Neuron (in vitro differentiated cells): ENCODE data around the gene FBXW7.

Source experiments
- H2AFZ ChIP-seq: one replicate; pipeline ENCODE4 v1.6.1; 2013; ENCODE audit warnings: low read depth, mild to moderate bottlenecking, inconsistent platforms, low read length, moderate library complexity
- H3K27me3 ChIP-seq: one replicate; pipeline ENCODE4 v1.6.1; 2013; ENCODE audit warnings: low read length; ENCODE audit not compliant: insufficient read depth
- H3K36me3 ChIP-seq: one replicate; pipeline ENCODE4 v1.6.1; 2013; ENCODE audit warnings: low read length; ENCODE audit not compliant: insufficient read depth
- H3K4me1 ChIP-seq: one replicate; pipeline ENCODE4 v1.6.1; 2013; ENCODE audit warnings: low read length; ENCODE audit not compliant: insufficient read depth
- H3K4me3 ChIP-seq: 2 replicates; pipeline ENCODE4 v1.5.1; 2013; ENCODE audit warnings: mild to moderate bottlenecking, low read length, moderate library complexity
- H3K9me3 ChIP-seq: one replicate; pipeline ENCODE4 v1.6.1; 2013; ENCODE audit warnings: low read length

FBXW7 gene

DNA sequence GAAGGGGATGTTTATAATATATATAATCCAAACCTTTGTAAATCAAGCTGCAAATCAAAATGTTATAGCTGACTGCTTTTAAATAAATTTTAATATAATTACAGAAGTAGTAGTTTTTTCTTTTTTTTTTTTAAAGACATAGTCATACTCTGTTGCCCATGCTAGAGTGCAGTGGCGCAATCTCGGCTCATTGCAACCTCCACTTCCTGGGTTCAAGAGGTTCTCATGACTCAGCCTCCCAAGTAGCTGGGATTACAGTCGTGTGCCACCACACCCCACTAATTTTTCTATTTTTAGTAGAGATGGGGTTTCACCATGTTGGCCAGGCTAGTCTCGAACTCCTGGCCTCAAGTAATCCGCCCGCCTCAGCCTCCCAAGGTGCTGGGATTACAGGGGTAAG lies 178.7 kb downstream of the FBXW7 start:
- no peaks in the 10 kb centered on the region for H3K36me3 ChIP-seq
- H3K27me3 ChIP-seq, result no peaks in the 10 kb centered on the region
- no peak overlapping the region for H3K4me3 ChIP-seq

DNA sequence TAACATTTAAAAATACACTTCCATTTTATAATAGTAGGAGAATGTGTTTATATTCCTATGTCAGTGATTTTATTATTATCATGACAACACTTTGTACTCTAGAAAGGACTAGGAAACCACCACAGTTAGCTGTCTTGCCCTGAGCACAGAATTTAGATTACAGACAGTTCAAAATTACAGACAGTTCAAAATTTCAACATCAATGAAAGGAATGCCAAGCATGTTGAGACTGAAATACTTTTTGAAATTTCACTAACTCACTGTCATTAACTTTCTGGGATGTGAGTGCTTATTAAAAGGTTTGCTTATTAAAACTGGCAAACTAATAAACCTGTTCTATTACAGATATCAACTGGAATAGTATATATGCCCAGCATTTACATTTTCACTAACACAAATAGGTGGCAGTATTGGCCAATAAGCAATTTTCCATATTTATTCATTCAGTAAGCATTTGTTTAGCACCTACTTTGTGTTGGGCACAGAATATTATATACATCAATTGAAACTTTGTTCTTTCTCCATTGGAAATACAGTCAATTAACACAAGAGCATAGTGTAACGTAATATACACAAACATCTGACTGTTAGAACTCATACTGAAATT lies 179.4 kb downstream of the FBXW7 start:
- Histone ChIP-seq H3K4me3 (no peak overlapping the region), H3K4me1 (peaks cover 2% of the 10 kb centered on the region), H3K9me3 (no peaks in the 10 kb centered on the region), H3K27me3 (no peaks in the 10 kb centered on the region), H2AFZ (no peak overlapping the region), H3K36me3 (no peaks in the 10 kb centered on the region)

More for the DNA sequence above, 178.7 kb downstream of the FBXW7 start:
- Histone ChIP-seq H3K9me3 (no peaks in the 10 kb centered on the region), H3K4me1 (peaks cover 2% of the 10 kb centered on the region), H2AFZ (no peak overlapping the region)

DNA sequence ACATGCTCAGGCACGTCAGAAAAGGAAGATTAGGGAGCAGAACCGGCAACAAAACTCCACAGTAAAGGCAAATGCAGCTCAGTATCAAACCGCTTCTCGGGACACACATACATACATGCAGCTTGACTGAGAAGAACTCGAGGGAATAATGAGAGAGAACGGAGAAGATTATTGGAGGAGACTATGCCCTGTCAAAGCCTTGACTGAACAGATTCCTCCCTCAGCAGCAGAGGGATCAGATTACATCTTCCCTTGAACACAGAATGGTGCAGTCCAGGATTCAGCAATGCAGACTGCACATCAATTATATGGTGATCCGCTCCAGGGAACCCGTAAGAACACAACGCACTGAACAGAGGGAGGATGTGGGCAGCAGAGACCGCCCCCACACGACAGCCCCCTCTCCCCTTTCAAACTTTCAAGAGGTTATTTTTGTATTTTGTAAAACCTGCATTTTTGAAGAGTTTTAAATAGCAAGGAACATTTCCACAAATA lies 183.2 kb downstream of the FBXW7 start:
- H2AFZ ChIP-seq, result peak overlapping the region; percentile 27
- no peaks in the 10 kb centered on the region for H3K9me3 ChIP-seq
- no peaks in the 10 kb centered on the region for H3K36me3 ChIP-seq
- H3K4me1 ChIP-seq, result peaks cover 13% of the 10 kb centered on the region
- no peaks in the 10 kb centered on the region for H3K27me3 ChIP-seq
- H3K4me3 ChIP-seq, result peak overlapping the region; percentile 61

DNA sequence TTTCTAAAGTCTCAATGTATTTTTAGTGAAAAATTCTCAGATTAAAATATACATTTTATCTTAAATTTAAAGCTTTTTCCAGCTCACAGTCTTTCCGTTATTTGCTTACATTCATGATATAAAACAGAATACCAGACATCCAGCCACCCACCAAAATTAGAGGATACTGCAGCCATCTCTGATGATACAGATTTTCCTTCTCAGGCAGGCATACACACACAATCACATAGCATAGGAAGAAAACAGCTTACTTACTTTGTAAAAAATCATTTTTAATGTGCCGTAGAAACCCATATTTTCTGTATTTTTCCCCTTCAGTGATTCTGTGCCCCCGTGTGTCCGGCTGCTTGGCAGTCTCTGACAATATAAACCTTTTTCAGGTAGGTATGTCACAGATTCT lies 183.7 kb downstream of the FBXW7 start:
- H3K9me3 ChIP-seq, result no peaks in the 10 kb centered on the region

DNA sequence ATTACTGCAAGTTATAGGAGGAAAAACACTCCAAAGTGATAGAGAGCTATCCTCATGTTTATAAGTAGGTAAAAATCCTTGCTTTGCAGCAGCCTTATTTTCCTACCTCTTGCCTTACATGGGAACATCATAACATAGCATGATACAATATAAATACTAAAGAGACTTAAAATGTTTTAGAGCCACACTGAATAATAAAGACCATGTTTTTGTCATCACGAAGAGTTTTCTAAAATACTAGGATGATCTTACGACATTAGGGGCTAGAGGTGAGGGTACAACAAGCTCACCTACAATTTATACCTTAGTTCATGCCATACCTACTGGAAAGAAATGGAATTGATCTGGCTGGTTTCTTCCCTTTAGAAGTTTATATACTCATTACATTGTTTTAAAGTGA lies 184.8 kb downstream of the FBXW7 start:
- Histone ChIP-seq H2AFZ (no peak overlapping the region), H3K36me3 (peaks cover 7% of the 10 kb centered on the region), H3K4me3 (peak overlapping the region; percentile 61), H3K27me3 (no peaks in the 10 kb centered on the region), H3K9me3 (no peaks in the 10 kb centered on the region), H3K4me1 (peaks cover 13% of the 10 kb centered on the region)

More for the DNA sequence above, 183.7 kb downstream of the FBXW7 start:
- Histone ChIP-seq H3K4me3 (peak overlapping the region; percentile 61), H3K27me3 (no peaks in the 10 kb centered on the region), H3K36me3 (no peaks in the 10 kb centered on the region), H2AFZ (no peak overlapping the region), H3K4me1 (peaks cover 13% of the 10 kb centered on the region)

DNA sequence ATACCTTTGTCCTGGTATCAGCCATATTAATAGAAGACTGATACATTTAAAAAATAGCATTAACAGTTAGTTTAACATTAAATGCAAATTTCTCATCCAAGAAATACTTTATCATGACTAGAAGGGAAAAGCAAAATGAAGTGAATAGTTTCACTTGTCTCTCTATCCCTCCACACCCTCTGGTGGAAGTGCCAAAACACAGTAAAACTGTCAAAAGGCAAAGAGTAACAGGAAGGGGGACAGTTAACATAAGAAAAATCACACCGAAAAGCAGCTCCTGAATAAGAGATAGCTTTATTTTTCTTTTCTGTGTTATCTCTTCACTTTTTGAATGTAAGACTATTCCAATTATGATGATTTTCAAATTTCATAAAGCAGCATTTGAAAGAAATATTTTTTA lies 187.2 kb downstream of the FBXW7 start:
- Histone ChIP-seq H3K4me3 (no peak overlapping the region), H3K36me3 (peaks cover 15% of the 10 kb centered on the region), H3K27me3 (no peaks in the 10 kb centered on the region), H3K4me1 (peaks cover 13% of the 10 kb centered on the region), H2AFZ (no peak overlapping the region), H3K9me3 (no peaks in the 10 kb centered on the region)

DNA sequence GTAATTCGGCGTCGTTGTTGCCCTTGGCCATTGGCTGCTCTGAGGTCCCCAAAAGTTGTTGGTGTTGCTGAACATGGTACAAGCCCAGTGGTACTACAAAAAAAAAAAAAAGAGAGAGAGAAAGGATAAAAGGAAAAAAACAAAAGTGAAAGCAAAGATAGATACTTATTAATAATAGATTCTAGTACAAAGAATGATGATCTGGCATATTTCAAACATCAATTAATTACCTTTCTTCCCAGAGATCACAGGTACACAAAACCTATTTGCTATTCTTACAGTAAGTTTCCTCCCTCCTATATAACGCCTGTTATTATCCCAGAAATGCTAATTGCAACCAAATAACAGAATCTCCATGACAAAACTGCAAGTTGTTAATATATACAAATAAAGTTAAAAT lies 188.9 kb downstream of the FBXW7 start:
- H3K4me3 ChIP-seq, result no peak overlapping the region
- no peaks in the 10 kb centered on the region for H3K27me3 ChIP-seq
- peaks cover 21% of the 10 kb centered on the region for H3K36me3 ChIP-seq
- no peaks in the 10 kb centered on the region for H3K9me3 ChIP-seq
- H3K4me1 ChIP-seq, result peaks cover 11% of the 10 kb centered on the region
- no peak overlapping the region for H2AFZ ChIP-seq

DNA sequence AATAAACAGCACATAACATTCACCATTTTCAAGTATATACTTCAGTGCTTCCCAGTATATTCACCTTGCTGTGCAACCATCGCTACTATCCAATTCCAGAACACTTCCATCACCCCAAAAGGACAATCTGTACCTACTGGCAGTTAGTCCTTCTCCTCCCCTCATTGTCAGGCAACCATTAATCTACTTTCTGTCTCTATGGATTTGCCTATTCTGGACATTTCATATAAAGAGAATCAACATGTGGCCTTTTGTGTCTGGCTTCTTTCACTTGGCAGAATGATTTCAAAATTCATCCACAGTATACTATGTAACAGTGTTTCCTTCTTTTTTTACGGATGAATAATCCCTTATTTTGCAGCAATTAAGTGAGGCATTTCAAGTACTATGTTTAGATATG lies 189.4 kb downstream of the FBXW7 start:
- peaks cover 11% of the 10 kb centered on the region for H3K4me1 ChIP-seq
- H3K27me3 ChIP-seq, result no peaks in the 10 kb centered on the region
- H3K36me3 ChIP-seq, result peaks cover 21% of the 10 kb centered on the region
- no peaks in the 10 kb centered on the region for H3K9me3 ChIP-seq
- no peak overlapping the region for H3K4me3 ChIP-seq
- H2AFZ ChIP-seq, result no peak overlapping the region

DNA sequence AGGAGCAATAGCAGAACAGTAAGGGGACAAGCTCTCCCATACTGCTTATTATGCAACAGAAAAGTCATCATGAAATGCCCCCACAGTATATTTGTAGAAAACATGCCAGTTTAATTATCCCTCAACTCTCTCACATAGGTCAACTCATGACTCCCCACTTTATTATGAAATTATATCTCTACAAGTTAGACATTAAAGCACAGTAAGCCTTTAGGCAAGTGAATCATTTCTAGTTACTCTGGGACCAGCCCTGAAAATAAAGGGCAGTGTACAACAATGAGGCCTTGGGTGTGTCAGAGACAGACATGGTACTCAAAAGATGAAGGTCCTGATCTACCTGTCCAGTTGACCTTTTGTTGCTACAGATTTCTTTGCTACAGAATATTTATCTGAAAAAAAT lies 191.9 kb downstream of the FBXW7 start:
- H3K27me3 ChIP-seq, result no peaks in the 10 kb centered on the region
- no peaks in the 10 kb centered on the region for H3K4me1 ChIP-seq
- H3K9me3 ChIP-seq, result no peaks in the 10 kb centered on the region
- H3K36me3 ChIP-seq, result peaks cover 34% of the 10 kb centered on the region
- no peak overlapping the region for H2AFZ ChIP-seq
- H3K4me3 ChIP-seq, result no peak overlapping the region

DNA sequence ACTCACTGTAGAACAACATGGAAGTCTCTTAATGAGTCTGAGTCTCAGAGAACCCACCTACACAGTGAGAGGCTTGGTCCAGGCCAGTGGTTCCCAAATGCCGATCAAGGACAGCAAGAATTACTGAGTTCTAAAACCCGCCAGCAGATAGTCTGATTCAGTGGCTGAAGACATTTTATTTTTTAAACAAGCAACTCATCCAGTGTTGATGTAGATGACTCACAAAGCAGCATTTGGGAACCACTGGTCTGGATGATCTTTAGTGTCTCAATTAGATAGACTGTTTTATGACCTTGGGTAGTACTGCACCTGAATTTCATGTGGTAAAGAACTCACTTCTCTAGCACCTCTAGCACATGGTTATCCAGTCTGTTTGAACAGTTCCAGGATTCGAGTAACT lies 193.6 kb downstream of the FBXW7 start:
- Histone ChIP-seq H3K9me3 (no peaks in the 10 kb centered on the region), H3K36me3 (peaks cover 39% of the 10 kb centered on the region), H2AFZ (no peak overlapping the region), H3K27me3 (no peaks in the 10 kb centered on the region), H3K4me3 (no peak overlapping the region), H3K4me1 (no peaks in the 10 kb centered on the region)

DNA sequence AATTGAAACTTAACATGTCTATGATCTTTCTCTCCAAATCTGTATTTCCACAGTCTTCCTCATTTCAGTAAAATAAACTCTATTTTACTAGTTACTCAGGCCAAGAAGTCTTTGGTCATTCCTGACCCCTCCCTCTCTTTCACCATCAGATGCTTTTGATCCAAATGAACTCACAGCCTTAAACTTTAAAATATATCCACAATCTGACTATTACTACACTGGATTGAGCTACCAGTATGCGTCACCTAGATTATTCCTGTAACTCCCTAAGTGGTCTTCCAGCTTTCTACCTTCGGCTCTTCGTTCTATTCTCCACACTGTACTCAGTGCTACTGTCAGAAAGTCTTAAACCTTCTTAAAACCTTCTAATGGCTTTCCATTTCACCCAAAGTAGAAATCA lies 195.1 kb downstream of the FBXW7 start:
- H3K27me3 ChIP-seq, result no peaks in the 10 kb centered on the region
- H3K36me3 ChIP-seq, result peaks cover 31% of the 10 kb centered on the region
- H2AFZ ChIP-seq, result no peak overlapping the region
- no peaks in the 10 kb centered on the region for H3K9me3 ChIP-seq
- H3K4me3 ChIP-seq, result no peak overlapping the region
- no peaks in the 10 kb centered on the region for H3K4me1 ChIP-seq

DNA sequence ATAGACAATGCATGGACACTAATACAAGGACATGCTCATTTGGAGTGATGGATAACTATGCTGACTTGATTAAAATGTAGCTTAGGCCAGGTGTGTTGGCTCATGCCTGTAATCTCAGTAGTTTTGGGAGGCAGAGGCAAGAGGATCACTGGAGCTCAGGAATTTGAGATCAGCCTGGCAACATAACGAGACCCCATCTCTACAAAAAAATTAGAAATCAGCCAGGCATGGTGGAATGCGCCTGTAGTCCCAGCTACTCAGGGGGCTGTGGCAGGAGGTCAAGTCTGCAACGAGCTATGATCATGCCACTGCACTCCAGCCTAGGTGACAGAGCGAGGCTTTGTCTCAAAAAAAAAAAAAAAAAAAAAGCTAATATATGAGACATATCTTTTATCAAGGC lies 196.3 kb downstream of the FBXW7 start:
- Histone ChIP-seq H2AFZ (no peak overlapping the region), H3K9me3 (no peaks in the 10 kb centered on the region), H3K4me3 (no peak overlapping the region), H3K27me3 (no peaks in the 10 kb centered on the region), H3K4me1 (no peaks in the 10 kb centered on the region), H3K36me3 (peaks cover 36% of the 10 kb centered on the region)

DNA sequence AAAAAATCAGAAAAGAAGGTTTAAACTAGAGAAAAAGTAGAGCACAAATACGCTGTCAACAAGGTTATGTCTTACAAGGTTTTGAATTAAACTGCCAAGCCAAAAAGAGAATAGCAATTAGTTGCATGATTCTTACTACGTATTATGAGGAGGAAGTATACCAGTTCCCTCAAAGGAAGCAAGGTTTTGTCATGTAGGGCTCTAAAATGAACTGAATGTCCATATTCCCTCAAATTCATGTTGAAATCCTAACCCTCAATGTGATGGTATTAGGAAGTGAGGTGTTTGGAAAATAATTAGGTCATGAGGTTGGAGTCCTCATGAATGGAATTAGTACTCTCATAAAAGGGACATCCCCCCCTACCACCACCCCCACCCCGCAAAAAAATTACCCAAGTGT lies 201.0 kb downstream of the FBXW7 start:
- Histone ChIP-seq H2AFZ (no peak overlapping the region), H3K36me3 (peaks cover 48% of the 10 kb centered on the region), H3K4me3 (no peak overlapping the region), H3K4me1 (no peaks in the 10 kb centered on the region), H3K27me3 (no peaks in the 10 kb centered on the region), H3K9me3 (no peaks in the 10 kb centered on the region)

DNA sequence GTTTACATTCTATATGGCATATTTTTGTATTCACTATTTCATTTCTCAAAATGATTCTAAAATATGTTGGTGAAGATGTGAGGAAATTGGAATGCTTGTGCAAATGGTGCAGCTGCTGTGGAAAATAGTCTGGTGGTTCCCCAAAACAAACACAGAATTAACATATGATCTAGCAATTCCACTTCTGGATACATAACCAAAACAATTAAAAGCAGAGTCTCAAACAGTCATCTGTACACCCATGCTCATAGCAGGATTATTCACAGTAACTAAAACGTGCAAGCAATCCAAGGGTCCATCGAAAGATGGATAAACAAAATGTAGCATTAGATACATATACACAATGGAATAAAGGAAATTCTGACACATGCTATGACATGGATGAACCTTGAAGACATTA lies 204.8 kb downstream of the FBXW7 start:
- no peaks in the 10 kb centered on the region for H3K4me1 ChIP-seq
- H3K36me3 ChIP-seq, result peaks cover 59% of the 10 kb centered on the region
- no peak overlapping the region for H2AFZ ChIP-seq
- no peak overlapping the region for H3K4me3 ChIP-seq
- no peaks in the 10 kb centered on the region for H3K27me3 ChIP-seq
- no peaks in the 10 kb centered on the region for H3K9me3 ChIP-seq
